Lower lobe of right lung (tissue), 2 donors: ENCODE data around the gene SLC22A3. TPM values are rescaled to one million over a fixed set of nuclear protein-coding genes. Genes with fewer than 3 reads are reported as not detected.

Source experiments
- ATAC-seq, 2 donors: fragments of 200-7000 bp; cut with Tn5 transposase; one replicate each; pipeline ENCODE4 v1.9.1; 2020 to 2022; ENCODE audit warnings: mild to moderate bottlenecking in 2 of 2, moderate library complexity in 2 of 2
- DNase-seq: peaks from one replicate; pipeline ENCODE4 v3.0.0-alpha.2; 2020
- H3K27ac ChIP-seq: fragments of 200-600 bp; one replicate; pipeline ENCODE4 v1.8.0; 2022
- H3K27me3 ChIP-seq: fragments of 200-600 bp; one replicate; pipeline ENCODE4 v1.8.0; 2022; ENCODE audit warnings: low read depth
- H3K36me3 ChIP-seq: fragments of 200-600 bp; one replicate; pipeline ENCODE4 v1.8.0; 2022; ENCODE audit warnings: mild to moderate bottlenecking
- H3K4me1 ChIP-seq: fragments of 200-600 bp; one replicate; pipeline ENCODE4 v1.8.0; 2022
- H3K4me3 ChIP-seq: fragments of 200-600 bp; one replicate; pipeline ENCODE4 v1.8.0; 2022; ENCODE audit warnings: mild to moderate bottlenecking
- H3K9me3 ChIP-seq: fragments of 200-600 bp; one replicate; pipeline ENCODE4 v1.8.0; 2022
- CTCF ChIP-seq: fragments of 200-600 bp; IDR thresholded peaks from one replicate; pipeline ENCODE4 v1.8.0; 2022; ENCODE audit warnings: antibody characterized with exemption, mild to moderate bottlenecking
- intact Hi-C: fragments of 100-400 bp; cut with DNase I; formaldehyde crosslinking; loops from one replicate; pipeline ENCODE4 v1.11.0; 2022
- total RNA-seq: library from RNA; stranded (reverse); fragmentation: NEBNext Ultra II Directional; extraction: Animal tissue kit (Norgen Biotek cat#: 25700); gene quantifications from one replicate; pipeline ENCODE4 v1.2.1, GENCODE V29; 2021
- donor health status: DM: no; HTN: yes; CAD: no; lungs with severe emphysema.

SLC22A3 gene
- total RNA-seq, 1 donor from 2014 or later = 37.7 TPM

- Histone ChIP-seq H3K4me3 (no peak overlapping the region), H3K27me3 (no peaks in the 10 kb centered on the region), H3K27ac (no peak overlapping the region), H3K4me1 (no peaks in the 10 kb centered on the region), H3K9me3 (no peaks in the 10 kb centered on the region), H3K36me3 (no peaks in the 10 kb centered on the region)
- TF ChIP-seq CTCF = no peak
- ATAC-seq (no peak), DNase-seq (no peak)
- intact Hi-C loops = no loop called here
These were observed 44.4 kb upstream of the SLC22A3 start for GRCh38 chr6:160303806-160304205.

GRCh38 chr6:160305926-160306713, 42.1 kb upstream of the SLC22A3 start:
- no peaks in the 10 kb centered on the region for H3K9me3 ChIP-seq
- no peak for ATAC-seq
- no peaks in the 10 kb centered on the region for H3K4me1 ChIP-seq
- no peak for DNase-seq
- no peaks in the 10 kb centered on the region for H3K27me3 ChIP-seq
- intact Hi-C loops = no loop called here
- no peak overlapping the region for H3K4me3 ChIP-seq
- no peak overlapping the region for H3K27ac ChIP-seq
- TF ChIP-seq CTCF = no peak
- no peaks in the 10 kb centered on the region for H3K36me3 ChIP-seq

GRCh38 chr6:160309718-160310117, 38.5 kb upstream of the SLC22A3 start:
- Histone ChIP-seq H3K4me3 (no peak overlapping the region), H3K27me3 (no peaks in the 10 kb centered on the region), H3K36me3 (no peaks in the 10 kb centered on the region), H3K27ac (no peak overlapping the region), H3K9me3 (peaks cover 15% of the 10 kb centered on the region), H3K4me1 (no peaks in the 10 kb centered on the region)
- no peak for TF ChIP-seq CTCF
- ATAC-seq (no peak), DNase-seq (no peak)
- intact Hi-C loops = no loop called here

- no peak for TF ChIP-seq CTCF
These were observed 35.3 kb upstream of the SLC22A3 start for GRCh38 chr6:160312900-160313299.

GRCh38 chr6:160315310-160315709, 32.9 kb upstream of the SLC22A3 start:
- intact Hi-C loops = no loop called here
- DNase-seq (no peak), ATAC-seq (no peak)
- Histone ChIP-seq H3K4me1 (no peaks in the 10 kb centered on the region), H3K4me3 (no peak overlapping the region), H3K36me3 (no peaks in the 10 kb centered on the region), H3K27me3 (no peaks in the 10 kb centered on the region), H3K9me3 (peaks cover 15% of the 10 kb centered on the region), H3K27ac (no peak overlapping the region)
- TF ChIP-seq CTCF = no peak

More at GRCh38 chr6:160312900-160313299, 35.3 kb upstream of the SLC22A3 start:
- DNase-seq (no peak), ATAC-seq (no peak)
- Histone ChIP-seq H3K4me3 (no peak overlapping the region), H3K4me1 (no peaks in the 10 kb centered on the region), H3K9me3 (peaks cover 15% of the 10 kb centered on the region), H3K36me3 (no peaks in the 10 kb centered on the region), H3K27ac (no peak overlapping the region), H3K27me3 (no peaks in the 10 kb centered on the region)
- intact Hi-C loops = no loop called here
